ENCODE results near the gene GTPBP1.

Gene GTPBP1

GRCh38 chr22:38705235-38706100, at the start of gene GTPBP1:
Gene GTPBP1 (plus strand): TSS chr22:38705944. CDS start chr22:38705956, 12 bp downstream.
- peak within 1 kb of the TSS; percentile 96 for H3K4me3 ChIP-seq (ENCODE audit: low read depth, low read length)
- peak; percentile 68 for TF ChIP-seq POLR2A (IDR thresholded peaks at IDR 0.05; ENCODE audit: extremely low read depth, insufficient read length)
- TF ChIP-seq CTCF (IDR thresholded peaks at IDR 0.05; ENCODE audit: low read depth, low read length) = no peak
- 0 out of 2 replicates have a peak, but pooled peaks have one; percentile 1 for TF ChIP-seq MAX (IDR thresholded peaks at IDR 0.05; ENCODE audit: low read depth, low read length)
- peak; percentile 100 for DNase-seq (ENCODE audit: low read depth)

GRCh38 chr22:38656256-38657044, 49.3 kb upstream of the GTPBP1 start, which contains the start of the genes CBY1 and FAM227A:
Gene CBY1 (plus strand): TSS chr22:38656638. CDS start chr22:38668055, 11,417 bp downstream.
Gene FAM227A (minus strand): TSS chr22:38656392. CDS start chr22:38650168, 6,224 bp downstream.
- TF ChIP-seq POLR2A (IDR thresholded peaks at IDR 0.05; ENCODE audit: extremely low read depth, insufficient read length) (peak; percentile 59), CTCF (IDR thresholded peaks at IDR 0.05; ENCODE audit: low read depth, low read length) (no peak), MAX (IDR thresholded peaks at IDR 0.05; ENCODE audit: low read depth, low read length) (peak; percentile 40), MYC (IDR thresholded peaks at IDR 0.05; ENCODE audit: low read depth, low read length) (no peak)
- peak within 1 kb of the TSS; percentile 89 for H3K4me3 ChIP-seq (ENCODE audit: low read depth, low read length)
- peak; percentile 84 for DNase-seq (ENCODE audit: low read depth)

GRCh38 chr22:38657045-38657909, 48.5 kb upstream of the GTPBP1 start:
- DNase-seq (ENCODE audit: low read depth) = peak; percentile 49
- no peak for TF ChIP-seq CTCF (IDR thresholded peaks at IDR 0.05; ENCODE audit: low read depth, low read length)
- TF ChIP-seq MAX (IDR thresholded peaks at IDR 0.05; ENCODE audit: low read depth, low read length) = no peak
- no peak for TF ChIP-seq POLR2A (IDR thresholded peaks at IDR 0.05; ENCODE audit: extremely low read depth, insufficient read length)
- no peak for TF ChIP-seq MYC (IDR thresholded peaks at IDR 0.05; ENCODE audit: low read depth, low read length)
- peak overlapping the region; percentile 89 for H3K4me3 ChIP-seq (ENCODE audit: low read depth, low read length)

GRCh38 chr22:38674888-38675287, 30.9 kb upstream of the GTPBP1 start:
- no peak for DNase-seq (ENCODE audit: low read depth)

More at GRCh38 chr22:38674888-38675287, 30.9 kb upstream of the GTPBP1 start:
- H3K4me3 ChIP-seq (ENCODE audit: low read depth, low read length) = no peak overlapping the region
- TF ChIP-seq MYC (IDR thresholded peaks at IDR 0.05; ENCODE audit: low read depth, low read length) (no peak), CTCF (IDR thresholded peaks at IDR 0.05; ENCODE audit: low read depth, low read length) (no peak), POLR2A (IDR thresholded peaks at IDR 0.05; ENCODE audit: extremely low read depth, insufficient read length) (no peak), MAX (IDR thresholded peaks at IDR 0.05; ENCODE audit: low read depth, low read length) (no peak)

Data from NB4 (cell line).